Calu3 (cell line): ENCODE measurements around the gene ALK. TPM values are rescaled to one million over a fixed set of nuclear protein-coding genes. Genes with fewer than 3 reads are reported as not detected.

Source experiments
- BruUV-seq: library from RNA; stranded (reverse); fragments of 400-500 nt; replicated peaks from 2 replicates; lab custom pipeline; 2021; lab: Mats Ljungman, UMichigan
- CTCF ChIA-PET: fragments of 300-600 bp; sonication (Branson Sonifier 250); formaldehyde crosslinking; loops from one replicate; lab custom pipeline; 2022; ENCODE audit warnings: antibody characterized with exemption; lab: Charles Lee
- DNase-seq: peaks from one replicate; pipeline ENCODE4 v3.0.0; 2022
- H3K27ac Mint-ChIP-seq: one replicate; pipeline ENCODE4 v1.8.0; 2022; ENCODE audit warnings: mixed read lengths; ENCODE audit not compliant: unreplicated experiment
- H3K27me3 Mint-ChIP-seq: one replicate; pipeline ENCODE4 v1.8.0; 2022; ENCODE audit warnings: mixed read lengths; ENCODE audit not compliant: unreplicated experiment
- H3K36me3 Mint-ChIP-seq: one replicate; pipeline ENCODE4 v1.8.0; 2022; ENCODE audit warnings: mild to moderate bottlenecking, moderate library complexity, mixed read lengths; ENCODE audit not compliant: insufficient read depth, unreplicated experiment
- H3K4me1 Mint-ChIP-seq: one replicate; pipeline ENCODE4 v1.8.0; 2022; ENCODE audit warnings: mild to moderate bottlenecking, low read depth, mixed read lengths; ENCODE audit not compliant: unreplicated experiment
- H3K4me3 Mint-ChIP-seq: one replicate; pipeline ENCODE4 v1.8.0; 2022; ENCODE audit warnings: mild to moderate bottlenecking, low read depth, moderate library complexity, mixed read lengths; ENCODE audit not compliant: unreplicated experiment
- H3K9me3 Mint-ChIP-seq: one replicate; pipeline ENCODE4 v1.8.0; 2022; ENCODE audit warnings: low read depth, mixed read lengths; ENCODE audit not compliant: unreplicated experiment
- CTCF ChIP-seq: fragments of 200-600 bp; IDR thresholded peaks from one replicate; pipeline ENCODE4 v1.8.0; 2022; ENCODE audit warnings: antibody characterized with exemption; ENCODE audit not compliant: unreplicated experiment
- intact Hi-C: fragments of 100-400 bp; cut with micrococcal nuclease; formaldehyde crosslinking; loops from one replicate; pipeline ENCODE4 v1.10.0; 2022; ENCODE audit not compliant: unreplicated experiment
- total RNA-seq: library from RNA; stranded (reverse); gene quantifications from 2 replicates; pipeline ENCODE4 v1.2.3, GENCODE V29; 2022

Gene ALK
- total RNA-seq, 1 experiment from 2014 or later = not detected

- H3K27me3 Mint-ChIP-seq = no peaks in the 10 kb centered on the region
- intact Hi-C loops = no loop called here
- CTCF ChIA-PET = interaction anchor here (0.6 to 1.1 kb wide), 2 partner anchors 11 to 20 kb away, joined by 3 read pairs; no protein-coding TSS in a partner anchor
- no peak overlapping the region for H3K4me3 Mint-ChIP-seq
- no peak for DNase-seq
- H3K4me1 Mint-ChIP-seq = no peaks in the 10 kb centered on the region
- BruUV-seq = no TSS peak
- H3K36me3 Mint-ChIP-seq = peaks cover 41% of the 10 kb centered on the region
- H3K9me3 Mint-ChIP-seq = no peaks in the 10 kb centered on the region
- no peak overlapping the region for H3K27ac Mint-ChIP-seq
- TF ChIP-seq CTCF = no peak
Measured at GRCh38 chr2:29218550-29219125, 702.7 kb downstream of the ALK start.

- CTCF ChIA-PET = interaction anchor here (0.6 to 1.1 kb wide), 2 partner anchors 11 to 20 kb away, joined by 3 read pairs; no protein-coding TSS in a partner anchor
- Mint-ChIP-seq H3K4me1 (no peaks in the 10 kb centered on the region), H3K4me3 (no peak overlapping the region), H3K9me3 (no peaks in the 10 kb centered on the region), H3K36me3 (peaks cover 40% of the 10 kb centered on the region), H3K27me3 (no peaks in the 10 kb centered on the region), H3K27ac (peak overlapping the region; percentile 51)
- no TSS peak for BruUV-seq
- no peak for TF ChIP-seq CTCF
- intact Hi-C loops = no loop called here
- DNase-seq = no peak
Measured at GRCh38 chr2:29218071-29218470, 703.3 kb downstream of the ALK start.

DNA sequence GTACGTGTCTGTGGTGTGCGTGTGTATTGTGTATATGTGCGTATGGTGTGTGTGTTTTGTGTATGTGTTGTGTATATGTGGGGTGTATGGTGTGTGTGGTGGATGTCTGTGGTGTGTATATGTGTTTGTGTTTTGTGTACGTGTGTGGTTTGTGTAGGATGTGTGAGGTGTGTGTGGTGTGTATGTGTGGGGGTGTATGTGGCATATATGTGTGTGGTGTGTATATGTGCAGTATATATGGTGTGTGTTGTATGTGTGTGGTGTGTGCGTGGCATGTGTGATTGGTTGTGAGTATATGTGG is 704.8 kb downstream of the ALK start:
- no TSS peak for BruUV-seq
- DNase-seq = no peak
- H3K36me3 Mint-ChIP-seq = peaks cover 46% of the 10 kb centered on the region
- no peaks in the 10 kb centered on the region for H3K9me3 Mint-ChIP-seq
- H3K27me3 Mint-ChIP-seq = no peaks in the 10 kb centered on the region
- intact Hi-C loops = no loop called here
- H3K4me1 Mint-ChIP-seq = no peaks in the 10 kb centered on the region
- TF ChIP-seq CTCF = no peak
- H3K27ac Mint-ChIP-seq = no peak overlapping the region
- CTCF ChIA-PET = no interaction called here
- H3K4me3 Mint-ChIP-seq = no peak overlapping the region

DNA sequence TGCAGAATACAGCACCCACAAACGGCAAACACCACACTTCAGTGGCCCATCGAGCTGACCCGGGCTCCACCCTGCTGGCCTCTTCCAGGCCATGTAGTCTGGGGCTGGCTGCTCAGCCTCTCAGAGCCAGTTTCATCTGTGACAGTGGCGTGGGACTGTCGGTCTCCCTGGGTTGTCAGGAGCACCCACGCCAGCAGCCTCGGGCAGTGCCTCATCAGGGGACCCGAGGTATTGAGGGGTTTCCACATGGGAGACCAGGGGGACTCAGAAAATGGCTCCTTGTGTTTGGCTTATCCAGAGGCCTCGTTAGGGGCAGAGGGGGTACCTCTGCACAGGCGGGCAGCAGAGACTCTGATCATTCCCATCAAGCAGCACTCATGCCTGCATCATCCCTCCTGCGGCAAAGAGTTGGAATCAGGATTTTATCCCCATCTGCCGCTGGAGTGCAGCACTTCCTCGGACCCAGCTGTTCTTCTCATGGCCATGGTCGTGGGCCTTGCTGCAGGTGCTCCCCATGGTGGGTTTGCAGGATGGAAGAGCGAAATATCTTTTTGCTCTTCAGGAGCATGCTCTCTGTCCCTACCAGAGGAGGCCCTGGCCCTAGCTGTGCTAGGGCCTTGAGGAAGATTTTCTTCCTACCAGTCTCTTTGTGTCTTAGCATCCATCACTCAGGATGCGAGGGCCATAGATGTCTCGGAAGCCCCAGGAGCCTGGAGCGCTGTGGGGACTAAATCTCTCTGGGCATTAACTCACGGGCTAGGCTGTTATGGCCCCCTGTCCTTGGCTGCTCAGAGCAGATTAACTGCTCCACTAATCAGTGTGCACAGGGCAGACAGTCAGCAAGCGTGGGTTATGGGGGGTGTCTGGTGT is 705.4 kb downstream of the ALK start:
- Mint-ChIP-seq H3K4me1 (no peaks in the 10 kb centered on the region), H3K9me3 (no peaks in the 10 kb centered on the region), H3K27ac (peak overlapping the region; percentile 54), H3K27me3 (no peaks in the 10 kb centered on the region), H3K4me3 (no peak overlapping the region), H3K36me3 (peaks cover 50% of the 10 kb centered on the region)
- no peak for TF ChIP-seq CTCF
- no peak for DNase-seq
- intact Hi-C loops = no loop called here
- no TSS peak for BruUV-seq
- CTCF ChIA-PET = no interaction called here
